GM18858 (cell line): ENCODE measurements around the gene TBC1D13.
A peak's percentile ranks its signal among the peaks of the same experiment; 100 is the strongest.
"Not testable (repeated sequence)": the region's sequence is repeated elsewhere in the genome, so short reads cannot be mapped to it uniquely, and the experiment has no call there.

Source experiments
- ATAC-seq: cut with Tn5 transposase; IDR thresholded peaks from one replicate; pipeline ENCODE4 v1.9.1; 2021; ENCODE audit not compliant: unreplicated experiment

Gene TBC1D13, protein sequence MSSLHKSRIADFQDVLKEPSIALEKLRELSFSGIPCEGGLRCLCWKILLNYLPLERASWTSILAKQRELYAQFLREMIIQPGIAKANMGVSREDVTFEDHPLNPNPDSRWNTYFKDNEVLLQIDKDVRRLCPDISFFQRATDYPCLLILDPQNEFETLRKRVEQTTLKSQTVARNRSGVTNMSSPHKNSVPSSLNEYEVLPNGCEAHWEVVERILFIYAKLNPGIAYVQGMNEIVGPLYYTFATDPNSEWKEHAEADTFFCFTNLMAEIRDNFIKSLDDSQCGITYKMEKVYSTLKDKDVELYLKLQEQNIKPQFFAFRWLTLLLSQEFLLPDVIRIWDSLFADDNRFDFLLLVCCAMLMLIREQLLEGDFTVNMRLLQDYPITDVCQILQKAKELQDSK

DNA sequence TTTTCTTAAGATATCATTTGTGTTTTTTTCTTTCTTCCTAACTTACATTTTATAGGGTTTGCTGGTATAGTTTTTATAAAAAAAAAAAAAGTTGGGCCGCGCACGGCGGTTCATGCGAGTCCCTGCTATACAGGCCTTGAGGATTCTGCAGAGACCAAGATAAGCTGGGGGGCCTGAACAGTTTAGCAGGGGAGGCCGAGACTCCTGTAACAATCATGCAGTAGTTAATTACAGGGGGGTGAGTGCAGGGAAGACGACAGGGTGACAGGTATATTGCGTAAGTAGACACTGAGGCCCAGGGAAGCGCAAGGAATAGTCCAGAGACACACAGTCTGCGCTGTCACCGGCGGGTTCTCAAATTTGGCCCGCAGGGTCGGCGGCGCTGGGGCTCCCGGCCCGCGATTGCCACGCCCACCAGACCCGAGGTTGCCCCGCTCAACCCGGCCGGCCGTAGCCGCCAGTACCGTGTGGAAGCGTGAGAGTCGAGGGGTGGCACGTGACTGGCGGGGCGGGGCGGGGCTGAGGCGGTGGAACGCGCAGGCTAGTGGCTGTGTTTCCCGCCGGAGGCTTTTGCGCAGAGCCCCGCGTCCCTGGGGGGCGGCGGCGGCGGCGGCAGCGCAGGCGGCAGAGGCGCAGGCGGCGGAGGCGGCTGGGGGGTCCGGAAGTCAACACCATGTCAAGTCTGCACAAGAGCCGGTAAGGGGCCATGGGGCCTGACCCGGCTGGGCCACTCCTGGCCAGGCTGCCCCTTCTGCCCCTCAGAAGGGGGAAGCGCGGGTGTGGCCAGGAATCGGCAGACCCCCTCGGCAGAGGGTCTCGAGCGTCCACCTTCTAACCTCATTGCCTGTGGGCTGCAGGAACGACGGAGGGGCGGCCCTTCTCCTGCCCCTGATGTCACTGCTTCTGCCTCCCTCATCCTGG is at the start of gene TBC1D13:
Gene TBC1D13, plus strand, starts transcription at position 573 of the 921 bp plus-strand sequence. Its CDS starts 101 bp downstream, at position 674.
- peak; percentile 63 for ATAC-seq

DNA sequence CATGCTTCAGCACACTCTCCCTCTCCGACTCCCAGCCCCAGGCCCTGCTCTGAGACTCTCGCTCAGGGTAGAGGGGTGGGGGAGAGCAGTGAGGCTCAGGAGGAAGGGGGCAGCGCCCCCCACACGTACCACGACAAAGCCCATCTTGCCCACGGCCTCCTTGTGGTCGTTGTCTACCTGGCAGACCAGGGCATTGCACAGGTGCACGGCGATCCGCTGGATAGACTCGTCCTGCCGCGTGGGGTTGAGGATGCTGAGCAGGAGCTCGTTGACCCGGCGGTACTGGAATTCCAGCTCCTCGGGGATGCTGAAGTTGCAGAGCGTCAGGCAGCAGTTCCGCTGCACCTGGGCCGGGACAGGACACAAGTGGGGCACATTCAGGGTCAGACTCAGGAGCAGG is 44.7 kb upstream of the TBC1D13 start:
- ATAC-seq: no peak

DNA sequence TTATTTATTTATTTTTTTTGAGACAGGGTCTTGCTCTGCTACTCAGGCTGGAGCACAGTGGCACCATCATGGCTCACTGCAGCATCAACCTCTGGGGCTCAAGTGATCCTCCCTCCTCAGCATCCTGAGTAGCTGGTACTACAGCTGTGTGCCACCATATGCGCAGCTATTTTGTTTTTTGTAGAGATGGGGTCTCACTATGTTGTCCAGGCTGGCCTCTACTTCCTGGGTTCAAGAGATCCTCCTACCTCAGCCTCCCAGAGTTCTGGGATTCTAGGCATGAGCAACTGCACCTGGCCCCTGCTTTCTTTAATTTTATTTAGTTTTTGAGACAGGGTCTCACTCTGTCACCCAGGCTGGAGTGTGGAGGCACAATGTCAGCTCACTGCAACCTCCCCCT is 43.6 kb upstream of the TBC1D13 start:
- ATAC-seq: no peak

- ATAC-seq: no peak
Measured at GRCh38 chr9:128747241-128747640, 39.8 kb upstream of the TBC1D13 start.

- ATAC-seq: no peak
Measured at GRCh38 chr9:128750926-128751595, 36.0 kb upstream of the TBC1D13 start.

DNA sequence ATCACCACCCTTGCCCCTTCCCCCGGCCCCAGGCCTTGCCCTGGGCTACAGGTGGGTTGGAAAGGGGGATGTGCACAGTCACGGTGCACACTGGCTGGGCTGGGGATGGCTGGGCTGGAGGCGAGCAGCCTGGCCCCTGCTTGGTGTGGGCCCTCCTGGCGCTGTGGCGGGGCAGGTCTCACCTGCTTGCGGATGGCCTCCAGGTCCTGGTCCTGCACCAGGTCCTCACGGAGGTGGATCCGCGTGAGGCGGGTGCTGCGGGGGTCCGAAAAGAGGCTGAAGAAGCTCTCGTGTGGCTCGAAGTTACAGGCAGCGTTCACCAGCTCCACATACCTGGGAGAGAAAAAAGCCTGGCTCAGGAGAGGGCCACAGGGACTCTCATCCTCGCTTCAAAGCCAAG is 33.4 kb upstream of the TBC1D13 start:
- ATAC-seq: no peak

DNA sequence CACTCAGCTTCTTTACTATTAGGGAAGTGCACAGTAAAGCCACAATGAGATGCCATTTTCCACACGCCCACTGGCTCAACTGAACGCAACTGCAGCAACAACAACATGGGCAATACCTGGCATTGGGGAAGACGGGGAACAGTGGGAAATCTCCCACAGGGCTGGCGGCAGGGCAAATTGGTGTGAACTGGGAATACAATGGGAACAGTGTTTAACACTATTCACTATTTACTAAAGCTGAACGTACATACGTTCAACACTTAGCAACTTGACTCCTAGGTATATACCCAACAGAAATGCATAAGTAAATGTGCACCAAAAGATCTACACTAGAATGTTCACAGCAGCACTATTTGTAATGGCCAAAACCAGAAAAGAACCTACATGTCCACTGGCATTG is 29.5 kb upstream of the TBC1D13 start:
- ATAC-seq: no peak

DNA sequence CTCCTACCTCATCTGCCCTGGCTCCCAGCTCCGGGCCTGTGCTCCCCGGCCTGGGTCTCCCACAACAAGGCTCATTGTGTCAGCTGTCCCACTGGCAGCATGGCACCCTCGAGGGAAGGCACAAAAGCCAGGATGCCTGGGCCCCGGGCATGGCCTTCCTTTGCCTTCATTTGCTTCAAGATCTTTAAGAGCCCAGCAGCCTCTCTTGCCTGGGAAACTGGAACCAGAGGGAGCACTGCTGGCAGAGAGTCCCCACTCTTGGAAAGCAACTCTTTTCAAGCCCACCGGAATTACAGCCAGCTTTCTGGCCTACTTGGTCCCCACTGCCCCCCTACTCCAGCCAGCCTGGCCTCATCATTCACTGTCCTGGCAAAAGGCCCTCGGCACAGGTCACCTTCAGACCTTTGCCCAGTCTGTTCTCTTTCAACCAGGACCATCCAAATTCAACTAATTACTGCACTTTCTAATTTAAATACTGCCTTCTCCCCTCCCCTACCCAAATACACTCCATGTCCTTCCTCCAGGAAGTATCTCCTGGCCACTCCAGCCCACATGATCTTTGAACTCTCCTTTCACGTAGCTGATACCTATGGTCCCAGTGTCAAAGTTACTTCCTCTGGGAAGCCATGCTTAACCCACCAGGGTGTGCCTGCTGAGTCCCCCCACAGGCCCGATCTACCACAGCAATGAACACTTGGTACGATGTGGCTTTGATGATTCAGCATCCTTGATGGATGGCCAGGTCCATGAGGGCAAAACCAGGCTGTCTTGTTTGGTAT is 24.2 kb upstream of the TBC1D13 start:
- no peak for ATAC-seq

DNA sequence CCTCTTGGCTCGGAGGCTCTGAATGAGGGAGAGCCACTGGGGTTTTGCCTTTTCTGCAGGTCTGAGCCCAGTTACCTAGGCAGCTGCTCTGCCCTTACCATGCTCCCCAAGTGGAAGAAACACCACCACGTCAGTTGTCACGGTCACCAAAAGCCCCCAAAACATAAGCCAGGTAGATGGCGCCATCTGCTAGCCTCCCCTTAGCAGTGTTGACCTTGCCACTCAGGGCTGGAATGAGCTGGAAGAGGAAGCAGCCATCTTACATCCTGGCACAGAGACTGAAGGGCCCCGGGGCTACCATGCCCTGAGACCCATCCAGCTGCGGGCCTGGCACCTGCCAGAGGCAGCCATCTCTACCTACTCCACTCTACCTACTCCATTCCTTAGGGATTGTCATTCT is 22.7 kb upstream of the TBC1D13 start:
- no peak for ATAC-seq

- no peak for ATAC-seq
Measured at GRCh38 chr9:128765499-128765898, 21.6 kb upstream of the TBC1D13 start.

DNA sequence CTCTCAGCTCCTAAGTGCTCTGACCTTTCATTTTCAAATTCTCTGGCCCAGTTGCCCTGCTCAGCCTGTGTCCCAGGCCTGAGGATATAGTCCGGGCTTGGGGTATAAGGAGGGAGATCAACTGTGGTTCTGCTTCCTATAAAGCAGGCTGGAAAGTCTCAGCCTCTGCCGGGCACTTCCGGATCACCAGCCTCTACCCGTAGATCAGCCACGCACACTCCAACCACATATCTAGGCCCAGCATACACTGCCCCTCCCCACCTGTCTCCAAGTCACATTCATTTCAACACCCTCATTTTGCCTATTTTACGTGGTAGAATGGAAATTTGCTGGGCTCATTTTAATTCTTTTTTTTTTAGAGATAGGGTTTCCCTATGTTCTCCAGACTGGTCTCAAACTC is 18.4 kb upstream of the TBC1D13 start:
- no peak for ATAC-seq

GRCh38 chr9:128770286-128771030 is 16.6 kb upstream of the TBC1D13 start:
- ATAC-seq: no peak

DNA sequence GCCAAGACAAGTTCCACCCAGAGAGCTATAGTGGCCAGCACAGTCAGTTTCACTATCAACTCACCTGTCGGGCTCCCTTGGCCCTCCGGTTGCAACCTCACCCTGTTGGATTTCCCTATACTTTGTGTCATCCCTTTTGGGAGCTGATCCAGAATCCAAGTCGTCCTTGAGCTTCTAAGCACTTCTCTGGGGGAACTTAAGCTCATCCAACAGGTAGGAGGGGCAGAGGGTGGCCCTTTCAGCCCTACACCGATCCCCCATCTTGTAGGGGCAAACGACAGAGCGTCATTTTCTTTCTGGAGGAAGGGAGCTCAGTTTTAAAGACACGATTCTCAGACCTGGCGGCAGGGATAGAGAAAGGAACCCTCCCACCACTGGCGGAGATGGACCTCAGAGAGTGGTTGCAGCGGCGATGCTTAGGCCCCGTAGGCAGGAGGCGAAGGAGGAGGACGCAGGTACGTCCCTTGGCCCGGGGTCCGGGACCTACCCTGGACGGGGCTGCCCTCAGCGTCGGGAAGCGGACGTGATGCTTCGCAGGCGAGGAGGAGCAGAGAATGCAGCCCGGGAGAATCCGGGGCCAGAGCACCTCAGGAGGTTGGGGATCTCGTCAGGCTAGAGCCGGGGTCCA is 15.8 kb upstream of the TBC1D13 start:
- ATAC-seq: peak; percentile 23

DNA sequence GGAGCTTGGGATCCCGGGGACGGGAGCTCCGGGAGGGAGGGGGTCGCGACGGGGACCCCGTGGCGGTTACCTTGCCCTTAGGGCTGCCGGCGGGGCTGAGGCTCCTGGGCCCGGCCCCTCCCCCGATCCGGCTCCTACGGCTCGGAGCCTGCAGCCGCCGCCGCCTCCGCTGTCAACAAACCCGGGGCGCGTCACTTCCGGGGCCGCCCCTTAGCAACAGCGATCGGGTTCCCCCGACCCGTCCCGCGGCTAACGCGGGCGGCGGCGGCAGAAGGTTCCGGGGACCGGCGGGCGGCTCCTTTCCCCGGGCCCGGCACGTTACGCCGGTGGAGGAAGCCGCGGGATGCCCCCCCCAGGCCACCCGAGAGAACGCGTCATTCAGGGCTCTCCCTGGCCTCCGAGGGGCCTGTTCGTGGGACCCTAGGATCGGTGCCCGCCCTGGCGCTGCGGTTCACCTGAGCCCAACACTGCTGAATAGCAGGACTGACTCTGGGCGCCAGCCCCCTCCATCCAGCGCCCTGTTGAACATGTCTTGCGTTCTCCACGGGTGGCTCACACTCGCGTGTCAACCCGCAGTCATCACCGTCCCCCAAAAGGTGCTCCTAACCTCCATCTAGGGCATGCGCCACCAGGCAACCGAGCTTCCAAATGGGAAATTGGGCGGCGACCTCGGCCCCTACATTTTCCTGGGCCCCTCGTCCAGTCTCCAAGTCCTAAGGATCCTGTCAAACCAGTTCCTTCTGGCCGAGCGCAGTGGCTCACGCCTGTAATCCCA is 15.1 kb upstream of the TBC1D13 start, which contains the start of gene ZER1:
Gene ZER1, minus strand, starts transcription at position 183 of the 775 bp plus-strand sequence. CDS start 16,362 bp downstream, outside the sequence.
- ATAC-seq: peak; percentile 55

DNA sequence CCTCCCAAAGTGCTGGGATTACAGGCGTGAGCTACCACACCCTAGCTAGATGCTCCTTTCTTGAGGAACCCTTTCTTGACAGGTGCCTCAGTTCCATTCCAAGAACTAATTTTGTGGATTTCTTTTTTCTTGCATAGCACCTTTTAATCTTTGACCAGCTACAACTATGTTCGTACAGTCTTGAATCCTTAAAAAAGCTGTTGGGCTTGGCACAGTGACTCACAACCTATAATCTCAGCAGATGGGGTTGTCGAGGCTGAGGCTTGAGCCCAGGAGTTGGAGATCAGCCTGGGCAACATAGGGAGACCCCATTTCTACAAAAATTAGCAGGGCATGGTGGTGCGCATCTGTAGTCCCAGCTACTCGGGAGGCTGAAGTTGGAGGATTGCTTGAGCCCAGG is 14.0 kb upstream of the TBC1D13 start:
- no peak for ATAC-seq

- ATAC-seq: no peak
Measured at GRCh38 chr9:128774804-128775203, 12.2 kb upstream of the TBC1D13 start.

DNA sequence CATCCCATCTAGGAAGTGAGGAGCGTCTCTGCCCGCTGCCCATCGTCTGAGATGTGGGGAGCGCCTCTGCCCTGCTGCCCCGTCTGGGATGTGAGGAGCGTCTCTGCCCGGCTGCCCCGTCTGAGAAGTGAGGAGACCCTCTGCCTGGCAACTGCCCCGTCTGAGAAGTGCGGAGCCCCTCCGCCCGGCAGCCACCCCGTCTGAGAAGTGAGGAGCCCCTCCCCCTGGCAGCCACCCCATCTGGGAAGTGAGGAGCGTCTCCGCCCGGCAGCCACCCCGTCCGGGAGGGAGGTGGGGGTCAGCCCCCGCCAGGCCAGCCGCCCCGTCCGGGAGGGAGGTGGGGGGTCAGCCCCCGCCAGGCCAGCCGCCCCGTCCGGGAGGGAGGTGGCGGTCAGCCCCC is 7.0 kb upstream of the TBC1D13 start:
- not testable (repeated sequence) for ATAC-seq
